Gastrocnemius medialis (tissue), 4 donors: ENCODE measurements around the gene RHEX.

Experiments
- CTCF ChIP-seq, 5 experiments: fragments of 450-650 bp in 3 of 5; fragments of 200-600 bp in 2 of 5; sonication (generic) in 2 of 5; IDR thresholded peaks in 4 of 5; conservative IDR thresholded peaks in 1 of 5; 1 replicate in 4 of 5; 2 replicates in 1 of 5; pipeline ENCODE4 v1.5.1; 2016 to 2019; ENCODE audit warnings: antibody characterized with exemption in 5 of 5, mild to moderate bottlenecking in 3 of 5, moderate library complexity in 3 of 5
- POLR2A ChIP-seq, 2 donors: fragments of 450-650 bp; IDR thresholded peaks; one replicate each; pipeline ENCODE4 v1.6.1; 2017; ENCODE audit warnings: antibody characterized with exemption in 2 of 2, mild to moderate bottlenecking in 2 of 2, moderate library complexity in 2 of 2

- TF ChIP-seq POLR2A (IDR thresholded peaks at IDR 0.05) (no peak), CTCF (IDR thresholded peaks at IDR 0.05 in 4 of 5, conservative IDR thresholded peaks at IDR 0.05 in 1 of 5) (no peak)
Observed at GRCh38 chr1:206120406-206120805, 67.4 kb downstream of the RHEX start.
